Progenitor cell of endocrine pancreas (in vitro differentiated cells): Measurements from ENCODE around the gene FOXP1. TPM values are rescaled to one million over a fixed set of nuclear protein-coding genes. Genes with fewer than 3 reads are reported as not detected.

Experiments
- DNase-seq: peaks from one replicate; pipeline ENCODE4 v3.0.0; 2021; ENCODE audit warnings: low spot score; ENCODE audit not compliant: unreplicated experiment
- H3K27ac Mint-ChIP-seq: 2 replicates; pipeline ENCODE4 v1.8.0; 2021; ENCODE audit warnings: mild to moderate bottlenecking, moderate library complexity, mixed read lengths
- H3K27me3 Mint-ChIP-seq: 2 replicates; pipeline ENCODE4 v1.8.0; 2021; ENCODE audit warnings: mixed read lengths
- H3K36me3 Mint-ChIP-seq: 2 replicates; pipeline ENCODE4 v1.8.0; 2022; ENCODE audit warnings: mixed read lengths; ENCODE audit not compliant: insufficient read depth
- H3K4me1 Mint-ChIP-seq: 2 replicates; pipeline ENCODE4 v1.8.0; 2021; ENCODE audit warnings: low read depth, mixed read lengths
- H3K4me3 Mint-ChIP-seq: 2 replicates; pipeline ENCODE4 v1.8.0; 2021; ENCODE audit warnings: low read depth, mild to moderate bottlenecking, moderate library complexity, mixed read lengths
- H3K9me3 Mint-ChIP-seq: 2 replicates; pipeline ENCODE4 v1.8.0; 2021; ENCODE audit warnings: low read depth, mixed read lengths
- total RNA-seq: library from RNA; stranded (reverse); gene quantifications from 2 replicates; pipeline ENCODE4 v1.2.1, GENCODE V29; 2021
- TF ChIP-seq, protein P1 (sequence below): fragments of 200-600 bp; sonication (generic); IDR thresholded peaks from one replicate; pipeline ENCODE4 v1.5.0; 2021; ENCODE audit warnings: antibody characterized with exemption, mild to moderate bottlenecking; ENCODE audit not compliant: unreplicated experiment

Gene FOXP1
- total RNA-seq, 1 donor from 2014 or later, result 242 TPM

DNA sequence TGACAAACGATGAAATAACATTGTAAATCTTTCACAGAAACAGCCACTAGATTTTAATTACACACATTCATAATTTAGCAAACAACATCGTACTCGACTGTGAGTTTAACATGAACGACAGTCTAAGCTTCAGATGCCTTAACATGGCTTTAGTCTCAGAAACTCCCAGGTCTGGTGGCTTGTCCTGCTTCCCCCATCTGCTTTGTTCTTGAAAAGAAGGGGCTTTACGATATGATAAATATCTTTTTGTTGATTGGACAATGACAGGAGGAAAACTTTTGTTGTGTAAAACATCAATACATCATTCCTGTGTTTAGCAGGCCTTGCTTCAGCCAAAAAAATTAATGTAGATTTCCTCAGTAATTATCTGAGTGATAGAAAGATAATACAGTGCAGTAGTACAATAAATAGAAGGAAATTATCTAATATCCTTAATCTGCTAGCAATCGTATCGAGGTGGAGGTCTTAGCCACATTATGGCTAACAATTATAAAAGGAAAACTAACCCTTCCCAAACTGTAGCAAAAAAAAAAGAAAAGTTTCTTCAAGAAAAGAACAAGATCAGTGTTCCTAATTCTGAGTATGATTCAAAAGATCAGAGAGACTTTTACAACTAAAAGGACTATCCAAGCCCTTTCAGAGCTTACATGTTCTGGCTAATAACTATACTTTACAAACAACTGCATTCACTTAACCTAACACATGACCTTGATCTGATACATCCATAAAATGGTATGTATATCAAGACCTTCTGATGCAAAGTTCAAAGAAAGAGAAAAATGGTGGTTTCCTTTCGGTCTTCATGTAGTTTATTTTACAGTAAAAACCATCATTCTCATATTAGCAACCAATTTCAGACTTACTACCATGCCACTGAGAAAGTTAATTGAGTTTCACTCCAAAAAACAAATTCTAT is 535.7 kb downstream of the FOXP1 start:
- DNase-seq, result no peak
- Mint-ChIP-seq H3K4me3 (no peak overlapping the region), H3K27ac (peak overlapping the region; percentile 79), H3K9me3 (no peaks in the 10 kb centered on the region), H3K4me1 (peaks cover 74% of the 10 kb centered on the region), H3K36me3 (peaks cover 33% of the 10 kb centered on the region), H3K27me3 (no peaks in the 10 kb centered on the region)
- TF ChIP-seq, protein P1, sequence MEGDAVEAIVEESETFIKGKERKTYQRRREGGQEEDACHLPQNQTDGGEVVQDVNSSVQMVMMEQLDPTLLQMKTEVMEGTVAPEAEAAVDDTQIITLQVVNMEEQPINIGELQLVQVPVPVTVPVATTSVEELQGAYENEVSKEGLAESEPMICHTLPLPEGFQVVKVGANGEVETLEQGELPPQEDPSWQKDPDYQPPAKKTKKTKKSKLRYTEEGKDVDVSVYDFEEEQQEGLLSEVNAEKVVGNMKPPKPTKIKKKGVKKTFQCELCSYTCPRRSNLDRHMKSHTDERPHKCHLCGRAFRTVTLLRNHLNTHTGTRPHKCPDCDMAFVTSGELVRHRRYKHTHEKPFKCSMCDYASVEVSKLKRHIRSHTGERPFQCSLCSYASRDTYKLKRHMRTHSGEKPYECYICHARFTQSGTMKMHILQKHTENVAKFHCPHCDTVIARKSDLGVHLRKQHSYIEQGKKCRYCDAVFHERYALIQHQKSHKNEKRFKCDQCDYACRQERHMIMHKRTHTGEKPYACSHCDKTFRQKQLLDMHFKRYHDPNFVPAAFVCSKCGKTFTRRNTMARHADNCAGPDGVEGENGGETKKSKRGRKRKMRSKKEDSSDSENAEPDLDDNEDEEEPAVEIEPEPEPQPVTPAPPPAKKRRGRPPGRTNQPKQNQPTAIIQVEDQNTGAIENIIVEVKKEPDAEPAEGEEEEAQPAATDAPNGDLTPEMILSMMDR, result no peak

DNA sequence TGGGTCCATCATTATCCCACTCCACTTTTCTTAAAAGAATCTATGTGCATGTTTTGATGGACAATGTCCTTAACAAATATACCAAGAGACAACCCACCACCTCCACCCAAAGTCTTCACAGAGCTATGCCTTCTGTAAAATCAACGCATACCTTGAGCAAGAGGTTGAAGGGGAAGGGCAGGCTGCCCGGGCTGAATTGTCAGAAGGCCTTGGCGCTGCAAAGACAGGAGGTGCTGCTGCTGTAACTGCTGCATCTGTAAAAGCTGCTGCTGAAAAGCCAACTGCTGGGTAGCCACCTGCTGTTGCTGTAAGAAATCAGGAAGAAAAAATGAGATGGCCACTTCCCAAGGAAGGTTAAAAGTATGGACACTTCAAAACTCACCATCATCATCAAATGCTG is 536.7 kb downstream of the FOXP1 start:
- TF ChIP-seq, protein P1, result no peak
- Mint-ChIP-seq H3K9me3 (no peaks in the 10 kb centered on the region), H3K27me3 (no peaks in the 10 kb centered on the region), H3K27ac (no peak overlapping the region), H3K36me3 (peaks cover 32% of the 10 kb centered on the region), H3K4me1 (peaks cover 65% of the 10 kb centered on the region), H3K4me3 (no peak overlapping the region)
- DNase-seq, result no peak

DNA sequence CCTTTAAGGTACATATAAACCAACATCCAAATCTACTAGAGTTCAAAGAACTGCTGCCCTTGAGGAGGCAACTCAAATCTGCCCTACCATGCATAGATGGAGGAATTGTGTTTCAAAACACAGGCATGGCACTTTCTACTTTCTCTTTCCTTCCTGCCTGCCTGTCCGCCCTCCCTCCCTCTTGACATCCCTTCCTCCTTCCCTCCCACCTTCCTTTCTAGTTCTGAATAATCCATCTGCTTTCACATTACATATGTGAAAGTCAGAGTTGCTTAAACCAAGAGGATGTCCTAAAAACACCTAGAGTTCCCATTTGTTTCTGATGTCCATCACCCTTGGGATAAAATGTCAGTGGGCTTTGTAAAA is 537.6 kb downstream of the FOXP1 start:
- TF ChIP-seq, protein P1, result no peak
- peak overlapping the region; percentile 86 for H3K27ac Mint-ChIP-seq
- no peaks in the 10 kb centered on the region for H3K9me3 Mint-ChIP-seq
- H3K4me3 Mint-ChIP-seq, result no peak overlapping the region
- H3K27me3 Mint-ChIP-seq, result no peaks in the 10 kb centered on the region
- no peak for DNase-seq
- H3K4me1 Mint-ChIP-seq, result peaks cover 58% of the 10 kb centered on the region
- H3K36me3 Mint-ChIP-seq, result peaks cover 27% of the 10 kb centered on the region

DNA sequence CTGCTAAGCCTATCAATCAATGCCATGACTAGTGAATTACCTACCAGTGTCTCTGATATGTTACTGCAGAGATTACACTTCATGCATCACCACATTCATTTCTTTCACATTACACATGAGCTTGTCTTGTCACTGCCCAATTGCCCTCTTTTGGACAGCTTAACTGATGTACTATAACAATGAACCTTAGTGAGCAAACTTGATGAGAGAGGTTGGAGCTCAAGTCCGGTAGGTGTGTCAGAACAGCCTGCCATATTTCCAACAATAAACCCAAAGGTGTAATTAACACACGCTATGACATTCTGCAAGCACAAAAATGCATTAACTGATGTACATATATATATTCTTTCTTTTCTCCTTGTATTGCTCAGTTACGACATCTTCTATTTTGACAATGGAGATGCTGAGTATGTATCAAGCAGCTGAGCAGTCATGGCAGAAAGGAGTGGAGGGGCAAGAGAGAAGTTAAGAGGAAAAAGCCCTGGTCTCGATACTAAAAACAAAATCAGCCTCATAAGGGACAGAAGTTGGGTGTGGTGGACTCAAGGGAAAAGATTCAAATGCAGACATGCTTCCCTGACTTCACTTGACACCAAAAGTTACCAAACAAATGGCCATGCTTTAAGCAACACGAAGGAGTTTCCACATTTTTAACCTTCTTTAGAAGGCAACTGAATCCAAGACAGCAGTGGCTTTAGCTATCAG is 538.2 kb downstream of the FOXP1 start:
- no peaks in the 10 kb centered on the region for H3K27me3 Mint-ChIP-seq
- H3K4me3 Mint-ChIP-seq, result no peak overlapping the region
- H3K4me1 Mint-ChIP-seq, result peaks cover 54% of the 10 kb centered on the region
- H3K36me3 Mint-ChIP-seq, result peaks cover 29% of the 10 kb centered on the region
- H3K27ac Mint-ChIP-seq, result peak overlapping the region; percentile 44
- TF ChIP-seq, protein P1, result no peak
- no peaks in the 10 kb centered on the region for H3K9me3 Mint-ChIP-seq
- no peak for DNase-seq

DNA sequence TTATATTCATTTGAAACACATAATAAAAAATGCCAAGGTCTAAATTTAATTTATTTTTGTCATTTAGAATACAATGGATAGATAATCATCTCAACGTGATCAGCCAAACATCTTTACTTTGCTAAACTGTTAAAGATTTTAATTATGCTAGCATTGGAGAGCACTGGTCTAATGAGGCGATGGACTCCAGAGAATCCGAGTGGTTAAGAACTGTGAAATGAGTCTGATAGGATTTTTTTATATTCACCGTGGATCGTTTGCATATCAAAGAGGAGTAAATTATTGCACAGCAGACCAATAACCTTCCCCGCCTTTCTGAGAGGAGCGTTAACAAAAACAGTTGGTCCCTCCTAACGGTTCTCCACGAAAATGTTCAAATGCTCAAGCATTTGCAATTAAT is 540.8 kb downstream of the FOXP1 start:
- TF ChIP-seq, protein P1, result no peak
- Mint-ChIP-seq H3K4me1 (peaks cover 30% of the 10 kb centered on the region), H3K9me3 (no peaks in the 10 kb centered on the region), H3K27me3 (no peaks in the 10 kb centered on the region), H3K27ac (no peak overlapping the region), H3K4me3 (no peak overlapping the region), H3K36me3 (peaks cover 39% of the 10 kb centered on the region)
- no peak for DNase-seq
